ENCODE results near the gene HK3.
"Not testable (repeated sequence)": the region's sequence is repeated elsewhere in the genome, so short reads cannot be mapped to it uniquely, and the experiment has no call there.

HK3 gene

GRCh38 chr5:176881816-176882566 lies 17.2 kb downstream of the HK3 start:
- no peak for DNase-seq

- no peak for DNase-seq
Measured at GRCh38 chr5:176881021-176881749, 18.0 kb downstream of the HK3 start.

DNA sequence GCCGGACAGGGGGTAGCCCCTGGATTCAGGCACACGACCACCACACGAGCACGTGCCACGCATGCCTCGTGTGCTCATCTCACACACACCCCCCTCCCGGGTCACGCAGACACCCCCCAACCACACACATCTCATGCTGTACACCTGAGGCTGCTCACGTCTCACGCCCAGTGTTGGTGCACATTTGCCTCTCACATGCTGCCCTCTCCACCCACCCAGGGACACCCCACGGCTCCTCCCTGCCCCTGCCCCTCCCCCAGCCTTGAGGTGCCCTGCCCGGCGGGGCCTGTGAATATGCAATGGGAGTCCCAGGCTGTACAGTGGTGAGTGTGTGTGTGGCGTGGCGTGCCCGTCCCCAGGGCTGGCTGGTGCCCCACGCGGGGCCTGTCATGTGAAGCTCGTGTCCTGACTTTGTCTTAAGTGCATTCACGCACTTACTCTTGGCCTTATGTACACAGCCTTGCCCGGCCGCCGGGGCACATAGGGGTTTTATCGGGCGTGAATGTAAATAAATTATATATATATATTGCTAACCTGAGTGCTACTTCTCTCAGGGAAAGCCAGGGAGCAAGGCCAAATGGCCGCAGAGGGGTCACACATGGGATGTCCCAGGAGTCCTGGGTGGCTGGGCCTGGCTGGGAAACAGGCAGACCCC lies 18.7 kb downstream of the HK3 start:
- no peak for DNase-seq

DNA sequence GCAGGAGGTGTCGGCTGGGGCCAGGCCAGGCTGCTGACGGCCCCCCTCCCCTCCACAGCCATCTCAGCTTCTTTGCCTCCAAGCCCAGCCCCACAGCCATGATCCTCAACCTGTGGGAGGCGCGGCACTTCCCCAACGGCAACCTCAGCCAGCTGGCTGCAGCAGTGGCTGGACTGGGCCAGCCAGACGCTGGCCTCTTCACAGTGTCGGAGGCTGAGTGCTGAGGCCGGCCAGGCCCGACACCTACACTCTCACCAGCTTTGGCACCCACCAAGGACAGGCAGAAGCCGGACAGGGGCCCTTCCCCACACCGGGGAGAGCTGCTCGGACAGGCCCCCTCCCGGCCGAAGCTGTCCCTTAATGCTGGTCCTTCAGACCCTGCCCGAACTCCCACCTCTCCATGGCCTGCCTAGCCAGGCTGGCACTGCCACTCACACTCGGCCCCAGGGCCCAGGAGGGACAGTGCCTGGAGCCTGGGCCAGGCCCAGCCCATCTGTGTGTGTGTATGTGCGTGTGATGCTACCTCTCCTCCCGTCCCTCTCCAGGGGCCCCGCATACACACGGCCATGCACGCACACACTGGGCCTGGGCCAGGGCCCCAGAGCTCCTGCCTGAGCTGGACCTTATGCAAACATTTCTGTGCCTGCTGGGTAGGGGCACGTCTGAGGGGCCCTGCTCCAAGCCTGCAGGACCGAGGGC lies 19.3 kb downstream of the HK3 start:
- no peak for DNase-seq

DNA sequence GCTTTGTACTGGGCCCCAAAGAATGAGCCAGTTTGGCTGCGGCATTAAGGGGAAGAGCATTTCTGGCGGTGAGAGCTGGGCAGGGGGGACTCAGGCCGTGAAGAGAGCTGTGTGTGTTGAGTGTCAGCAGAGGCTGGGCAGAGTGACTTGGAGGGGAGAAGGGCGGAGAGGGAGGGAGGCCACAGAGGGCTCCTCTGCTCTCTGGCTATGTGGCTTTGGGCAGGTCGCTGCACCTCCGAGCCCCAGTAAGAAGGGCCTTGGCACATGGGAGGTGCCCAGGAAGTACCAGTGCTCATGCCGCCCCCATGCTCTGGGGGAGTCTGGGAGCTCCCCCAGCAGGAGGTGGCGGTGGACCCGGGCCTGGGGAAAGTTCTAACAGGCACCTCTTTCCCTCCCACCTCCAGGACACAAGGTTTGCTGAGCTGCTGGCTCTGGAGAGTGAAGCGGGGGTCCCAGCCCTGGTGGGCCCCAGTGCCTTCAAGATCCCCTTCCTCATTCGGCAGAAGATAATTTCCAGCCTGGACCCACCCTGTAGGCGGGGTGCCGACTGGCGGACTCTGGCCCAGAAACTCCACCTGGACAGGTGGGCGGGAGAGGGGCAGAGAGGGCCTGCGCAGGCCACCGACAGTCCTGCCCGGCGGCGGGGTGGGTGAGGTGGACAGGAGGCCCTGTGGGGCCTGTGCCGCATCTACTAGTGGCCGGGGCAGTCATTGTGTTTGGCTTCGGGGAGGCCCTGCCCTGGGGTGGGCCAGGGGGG lies 20.1 kb downstream of the HK3 start:
- DNase-seq = no peak

DNA sequence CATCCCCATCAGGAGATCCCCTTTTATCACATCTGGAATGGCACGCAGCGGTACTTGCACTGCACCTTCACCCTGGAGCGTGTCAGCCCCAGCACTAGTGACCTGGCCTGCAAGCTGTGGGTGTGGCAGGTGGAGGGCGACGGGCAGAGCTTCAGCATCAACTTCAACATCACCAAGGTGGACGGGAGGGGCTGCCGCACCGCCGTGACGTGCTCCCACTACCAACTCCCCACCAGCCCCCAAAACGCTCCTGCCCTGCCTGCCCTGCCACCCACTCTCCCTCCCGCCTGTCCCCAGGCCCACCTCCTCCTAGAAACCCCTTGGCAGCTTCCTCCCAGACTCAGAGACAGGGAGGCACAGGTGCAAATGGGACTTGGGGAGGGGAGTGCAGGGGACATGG lies 20.7 kb downstream of the HK3 start:
- no peak for DNase-seq

GRCh38 chr5:176877793-176878331 lies 21.3 kb downstream of the HK3 start:
- peak; percentile 82 for DNase-seq

DNA sequence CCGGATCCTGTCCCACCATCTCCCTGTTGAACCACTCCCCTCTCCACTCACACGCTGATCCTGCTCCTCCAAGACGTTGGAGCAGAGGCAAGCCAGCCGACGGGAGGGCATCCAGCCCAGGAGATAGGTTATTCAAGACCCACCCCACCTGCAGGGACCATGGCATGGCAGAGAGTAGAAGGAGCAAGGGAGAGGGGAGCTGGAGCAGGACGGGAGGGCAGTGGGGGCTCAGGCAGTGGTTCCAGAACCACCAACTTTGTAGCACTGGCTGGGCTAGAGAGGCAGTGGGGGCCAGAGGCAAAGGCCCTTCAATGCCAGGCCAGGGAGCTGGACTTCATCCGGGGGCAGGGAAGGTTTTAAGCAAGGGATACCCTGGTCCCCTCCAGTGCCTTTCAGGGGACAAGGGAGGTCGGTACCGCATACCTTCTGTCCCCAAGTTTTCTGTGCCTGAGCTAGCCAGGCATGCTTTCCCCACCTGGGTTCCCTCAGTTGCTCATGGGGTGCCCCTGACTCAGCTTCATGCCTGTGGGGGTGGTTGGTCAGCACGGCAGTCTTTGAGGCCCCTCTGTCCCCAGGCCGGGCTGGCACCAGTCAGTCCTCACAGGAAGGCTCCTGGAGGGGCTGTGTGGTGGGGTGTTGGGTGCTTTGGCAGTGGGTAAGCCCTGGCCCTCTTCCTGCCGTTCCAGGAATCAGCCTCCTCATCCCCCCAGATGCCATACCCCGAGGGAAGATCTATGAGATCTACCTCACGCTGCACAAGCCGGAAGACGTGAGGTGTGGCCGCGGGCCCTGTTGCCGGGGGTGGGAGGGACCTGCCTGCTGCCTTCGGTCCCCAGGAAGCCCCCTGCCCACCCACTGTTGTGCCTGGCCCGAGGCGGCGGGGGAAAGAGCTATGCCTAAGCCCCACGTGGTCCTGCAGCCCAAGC lies 22.4 kb downstream of the HK3 start:
- no peak for DNase-seq

- no peak for DNase-seq
Measured at GRCh38 chr5:176875783-176876505, 23.2 kb downstream of the HK3 start.

- no peak for DNase-seq
Measured at GRCh38 chr5:176875014-176875550, 24.1 kb downstream of the HK3 start.

DNA sequence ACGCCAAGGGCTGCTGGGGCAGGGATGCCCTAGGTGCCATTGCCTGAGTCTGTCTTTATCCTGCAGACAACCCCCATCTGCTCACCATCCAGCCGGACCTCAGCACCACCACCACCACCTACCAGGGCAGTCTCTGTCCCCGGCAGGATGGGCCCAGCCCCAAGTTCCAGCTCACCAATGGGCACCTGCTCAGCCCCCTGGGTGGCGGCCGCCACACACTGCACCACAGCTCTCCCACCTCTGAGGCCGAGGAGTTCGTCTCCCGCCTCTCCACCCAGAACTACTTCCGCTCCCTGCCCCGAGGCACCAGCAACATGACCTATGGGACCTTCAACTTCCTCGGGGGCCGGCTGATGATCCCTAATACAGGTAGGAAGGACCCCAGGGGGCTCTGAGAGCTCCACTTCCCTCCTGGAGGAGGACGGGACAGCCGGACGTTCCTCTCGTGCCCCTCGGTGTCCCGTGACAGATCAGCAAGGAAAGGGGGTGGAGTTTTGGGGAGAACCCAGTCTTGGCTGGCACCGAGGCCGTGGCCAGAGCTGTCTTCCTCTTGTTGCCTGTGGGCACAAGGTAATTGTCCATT lies 24.9 kb downstream of the HK3 start:
- DNase-seq = no peak

- no peak for DNase-seq
Measured at GRCh38 chr5:176873541-176874172, 25.5 kb downstream of the HK3 start.

GRCh38 chr5:176873011-176873410 lies 26.1 kb downstream of the HK3 start:
- DNase-seq = not testable (repeated sequence)

DNA sequence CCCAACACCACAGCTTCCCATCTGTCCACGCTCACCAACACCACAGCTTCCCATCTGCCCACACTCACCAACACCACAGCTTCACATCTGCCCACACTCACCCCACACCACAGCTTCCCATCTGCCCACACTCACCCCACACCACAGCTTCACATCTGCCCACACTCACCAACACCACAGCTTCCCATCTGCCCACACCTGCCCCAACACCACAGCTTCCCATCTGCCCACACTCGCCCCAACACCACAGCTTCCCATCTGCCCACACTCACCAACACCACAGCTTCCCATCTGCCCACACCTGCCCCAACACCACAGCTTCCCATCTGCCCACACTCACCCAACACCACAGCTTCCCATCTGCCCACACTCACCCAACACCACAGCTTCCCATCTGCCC lies 26.6 kb downstream of the HK3 start:
- not testable (repeated sequence) for DNase-seq

DNA sequence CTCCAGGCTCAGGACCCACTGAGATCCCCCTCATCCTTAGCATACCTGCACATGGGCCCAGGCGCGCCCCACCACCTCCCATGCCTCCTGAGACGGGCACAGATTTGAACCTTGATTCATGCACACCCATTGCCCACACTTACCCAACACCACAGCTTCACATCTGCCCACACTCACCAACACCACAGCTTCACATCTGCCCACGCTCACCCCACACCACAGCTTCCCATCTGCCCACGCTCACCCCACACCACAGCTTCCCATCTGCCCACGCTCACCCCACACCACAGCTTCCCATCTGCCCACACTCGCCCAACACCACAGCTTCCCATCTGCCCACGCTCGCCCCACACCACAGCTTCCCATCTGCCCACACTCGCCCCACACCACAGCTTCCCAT lies 28.5 kb downstream of the HK3 start:
- not testable (repeated sequence) for DNase-seq

GRCh38 chr5:176870110-176870591 lies 29.0 kb downstream of the HK3 start:
- DNase-seq = peak; percentile 31 to 68

DNA sequence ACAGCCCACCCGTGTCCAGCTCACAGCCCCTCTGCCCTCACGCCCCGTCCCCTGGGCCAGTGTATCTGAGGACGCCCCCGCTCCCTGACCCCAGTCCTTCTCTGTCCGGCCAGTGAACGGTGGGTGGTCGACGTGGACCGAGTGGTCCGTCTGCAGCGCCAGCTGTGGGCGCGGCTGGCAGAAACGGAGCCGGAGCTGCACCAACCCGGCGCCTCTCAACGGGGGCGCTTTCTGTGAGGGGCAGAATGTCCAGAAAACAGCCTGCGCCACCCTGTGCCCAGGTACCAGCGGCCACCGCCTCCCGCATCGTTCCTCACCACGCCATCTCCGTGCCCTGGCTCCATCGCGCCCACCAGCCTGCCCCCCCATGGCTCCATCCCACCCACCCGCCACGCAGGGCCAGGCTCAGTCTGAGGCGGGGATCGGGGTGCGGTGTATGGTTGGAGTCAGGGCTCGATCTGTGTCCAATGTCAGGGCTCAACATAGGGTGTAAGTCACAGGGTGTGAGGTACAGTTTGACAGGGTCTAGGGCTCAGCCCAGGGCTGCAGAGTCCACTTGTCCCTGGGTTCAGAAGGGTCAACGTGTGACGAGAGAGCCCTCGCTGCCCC lies 29.5 kb downstream of the HK3 start:
- DNase-seq = no peak

- no peak for DNase-seq
Measured at GRCh38 chr5:176868731-176869130, 30.4 kb downstream of the HK3 start.

GRCh38 chr5:176868126-176868525 lies 31.0 kb downstream of the HK3 start:
- no peak for DNase-seq
